ENCODE measurements around the gene CEACAM19.

DNA sequence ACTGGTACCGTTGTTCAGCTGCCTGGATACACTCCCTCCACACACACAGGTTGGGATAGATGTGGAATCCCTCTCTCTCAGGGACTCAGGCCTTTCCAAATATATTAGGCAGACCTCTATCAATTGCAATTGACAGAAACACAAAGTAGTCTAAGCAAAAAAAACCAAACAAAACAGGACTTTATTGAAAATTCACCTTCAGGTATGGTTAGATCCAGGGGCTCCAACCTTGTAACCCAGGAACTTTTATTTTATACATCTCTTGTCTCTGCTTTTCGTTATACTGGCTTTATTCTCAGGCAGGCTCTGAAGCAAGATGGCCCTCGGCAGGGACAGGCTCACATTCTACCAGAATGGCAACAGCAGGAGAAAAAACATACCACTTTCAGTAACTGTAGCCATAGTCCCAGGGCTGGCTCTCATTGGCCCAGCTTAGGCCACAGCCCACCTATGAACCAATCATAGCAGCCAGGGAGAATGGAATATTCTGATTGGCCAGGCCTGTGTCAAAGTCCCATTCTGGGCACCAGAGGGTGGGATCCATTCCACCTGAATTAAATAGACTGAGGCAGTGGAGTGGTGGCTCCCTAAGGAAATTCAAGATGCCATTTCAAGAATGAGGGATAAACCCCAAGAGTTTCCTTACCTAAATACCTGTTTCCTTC, 13.1 kb upstream of the CEACAM19 start:
- TF ChIP-seq, protein P1, sequence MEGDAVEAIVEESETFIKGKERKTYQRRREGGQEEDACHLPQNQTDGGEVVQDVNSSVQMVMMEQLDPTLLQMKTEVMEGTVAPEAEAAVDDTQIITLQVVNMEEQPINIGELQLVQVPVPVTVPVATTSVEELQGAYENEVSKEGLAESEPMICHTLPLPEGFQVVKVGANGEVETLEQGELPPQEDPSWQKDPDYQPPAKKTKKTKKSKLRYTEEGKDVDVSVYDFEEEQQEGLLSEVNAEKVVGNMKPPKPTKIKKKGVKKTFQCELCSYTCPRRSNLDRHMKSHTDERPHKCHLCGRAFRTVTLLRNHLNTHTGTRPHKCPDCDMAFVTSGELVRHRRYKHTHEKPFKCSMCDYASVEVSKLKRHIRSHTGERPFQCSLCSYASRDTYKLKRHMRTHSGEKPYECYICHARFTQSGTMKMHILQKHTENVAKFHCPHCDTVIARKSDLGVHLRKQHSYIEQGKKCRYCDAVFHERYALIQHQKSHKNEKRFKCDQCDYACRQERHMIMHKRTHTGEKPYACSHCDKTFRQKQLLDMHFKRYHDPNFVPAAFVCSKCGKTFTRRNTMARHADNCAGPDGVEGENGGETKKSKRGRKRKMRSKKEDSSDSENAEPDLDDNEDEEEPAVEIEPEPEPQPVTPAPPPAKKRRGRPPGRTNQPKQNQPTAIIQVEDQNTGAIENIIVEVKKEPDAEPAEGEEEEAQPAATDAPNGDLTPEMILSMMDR (conservative IDR thresholded peaks at IDR 0.05 in 1 of 2, IDR thresholded peaks at IDR 0.05 in 1 of 2; ENCODE audit: low read depth in 1 of 2, low read length in 2 of 2) = no peak
- TF ChIP-seq EZH2 (IDR thresholded peaks at IDR 0.05; ENCODE audit: low read length, missing control alignments) = no peak
